Embryonic facial prominence (tissue), 1 donor: ENCODE measurements around the gene PRG3.
"Not testable (repeated sequence)": the region's sequence is repeated elsewhere in the genome, so short reads cannot be mapped to it uniquely, and the experiment has no call there.

ENCODE experiments used
- DNase-seq: peaks from one replicate; pipeline ENCODE4 v3.0.0-alpha.2; 2016; ENCODE audit errors: extremely low spot score

Gene PRG3

DNA sequence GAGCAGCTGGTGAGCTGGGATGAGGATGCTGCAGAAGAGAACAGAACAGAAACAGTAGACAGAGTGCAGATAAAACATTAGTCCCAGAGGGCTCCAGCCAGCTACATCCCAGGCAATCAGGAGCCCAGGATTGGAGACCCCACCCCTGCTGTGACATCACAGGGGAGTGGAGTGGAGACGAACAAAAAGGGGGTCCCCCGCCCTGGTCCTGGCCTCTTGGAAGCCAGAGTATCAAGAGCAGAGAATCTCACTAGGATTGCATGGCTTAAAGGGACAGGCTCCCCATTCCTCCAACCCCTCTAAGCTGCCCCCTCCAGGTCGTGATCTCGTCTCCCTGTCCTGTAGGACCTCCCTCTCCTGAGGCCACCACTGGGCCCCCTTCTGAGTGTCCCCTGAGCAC, 42.8 kb downstream of the PRG3 start, which contains the start of gene P2RX3:
Gene P2RX3 (plus strand): TSS at position 211 of the 400 bp plus-strand sequence. CDS start 199 bp downstream, outside the sequence.
- DNase-seq: no peak

DNA sequence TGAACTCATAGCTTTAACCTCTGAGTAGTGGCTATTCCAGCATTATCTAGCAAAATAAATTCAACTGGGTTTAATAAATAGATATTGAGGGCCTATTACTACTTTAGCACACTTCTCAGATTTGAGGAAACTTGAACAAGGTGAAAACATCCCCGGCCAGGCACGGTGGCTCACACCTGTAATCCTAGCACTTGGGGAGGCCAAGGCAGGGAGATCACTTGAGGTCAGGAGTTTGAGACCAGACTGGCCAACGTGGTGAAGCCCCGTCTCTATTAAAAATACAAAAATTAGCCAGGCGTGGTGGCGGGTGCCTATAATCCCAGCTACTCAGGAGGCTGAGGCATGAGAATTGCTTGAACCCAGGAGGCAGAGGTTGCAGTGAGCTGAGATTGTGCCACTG, 44.1 kb downstream of the PRG3 start:
- DNase-seq: not testable (repeated sequence)

DNA sequence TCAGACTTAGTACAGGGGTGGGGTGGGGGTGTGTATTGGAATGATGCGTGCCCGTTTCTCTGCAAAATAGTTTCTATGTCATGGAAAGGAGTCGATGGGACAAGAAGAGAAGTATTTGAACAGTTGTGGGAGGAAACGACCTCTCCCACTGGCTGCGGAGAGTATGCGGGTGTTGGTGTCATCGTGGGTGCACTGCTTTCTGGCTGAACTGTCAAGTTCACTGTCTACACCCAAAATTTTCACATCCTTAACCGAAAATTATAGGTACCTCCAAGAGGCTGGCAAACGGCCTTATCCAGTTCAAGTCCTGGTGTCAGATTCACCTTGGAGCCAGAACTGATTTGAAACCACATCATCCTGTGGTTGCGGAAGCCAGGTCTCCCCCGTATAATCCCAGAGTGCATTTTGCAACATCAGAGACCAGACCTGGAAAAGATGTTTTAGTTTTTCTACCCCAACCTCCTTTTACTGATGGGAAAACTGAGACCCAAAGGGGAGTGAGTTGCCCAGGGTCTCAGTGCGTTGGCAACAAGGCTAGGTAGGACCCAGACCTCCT, 44.8 kb downstream of the PRG3 start:
- DNase-seq: no peak

DNA sequence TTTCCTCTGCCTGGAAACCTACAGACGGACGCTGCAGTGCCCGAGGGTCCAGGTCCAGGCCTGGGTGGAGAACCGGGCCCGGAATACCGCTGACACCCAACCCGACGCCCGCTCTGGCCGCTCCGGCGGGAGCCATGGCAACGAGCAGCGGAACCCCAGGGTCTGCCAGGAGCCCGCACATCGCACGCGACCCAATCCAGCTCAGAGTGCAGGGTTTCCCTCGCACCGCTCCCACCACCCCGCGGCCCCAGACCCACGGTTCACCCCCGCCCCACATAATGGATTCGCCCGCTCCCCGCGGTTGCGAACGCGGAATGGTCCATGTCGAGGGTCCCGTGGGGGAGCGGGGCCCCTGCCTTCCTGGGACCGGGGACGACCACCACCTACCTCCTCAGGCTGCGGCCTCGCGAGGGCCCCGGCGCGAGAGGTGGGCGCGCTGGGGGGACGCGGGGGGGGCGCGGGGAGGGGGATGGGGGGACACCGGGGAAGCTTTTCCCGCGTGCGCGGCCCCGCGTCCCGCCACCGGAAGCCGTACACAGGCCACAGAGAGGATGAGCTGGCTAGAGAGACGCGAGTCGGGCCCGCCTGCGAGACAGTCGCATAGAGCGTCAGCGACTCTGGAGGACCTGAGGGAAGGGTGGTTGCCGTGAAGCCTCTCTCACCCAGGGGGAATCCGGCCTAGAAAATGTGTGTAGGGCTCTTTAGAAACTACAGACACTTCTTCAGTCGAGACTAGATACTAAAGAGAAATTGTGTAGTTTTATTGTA, 45.4 kb downstream of the PRG3 start, which contains the start of gene SSRP1:
Gene SSRP1 (minus strand): TSS at position 550 of the 768 bp plus-strand sequence. CDS start 771 bp downstream, outside the sequence.
- peak; percentile 82 for DNase-seq

DNA sequence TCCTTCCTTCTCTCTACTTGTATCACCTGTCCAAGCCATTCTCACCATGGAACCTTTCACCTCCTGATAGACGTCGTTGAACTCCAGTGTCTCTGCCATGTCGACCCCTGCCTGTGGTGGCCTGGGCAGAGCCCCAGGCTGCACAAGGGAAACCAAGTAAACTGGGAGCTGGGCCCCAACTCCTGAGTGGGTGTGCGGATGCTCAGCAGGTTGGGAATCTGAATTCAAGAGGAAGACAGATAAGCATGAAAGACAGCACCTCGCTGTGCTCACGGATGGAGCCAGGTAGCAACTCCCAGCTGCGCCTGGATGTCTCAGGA, 46.0 kb downstream of the PRG3 start:
- DNase-seq: no peak

DNA sequence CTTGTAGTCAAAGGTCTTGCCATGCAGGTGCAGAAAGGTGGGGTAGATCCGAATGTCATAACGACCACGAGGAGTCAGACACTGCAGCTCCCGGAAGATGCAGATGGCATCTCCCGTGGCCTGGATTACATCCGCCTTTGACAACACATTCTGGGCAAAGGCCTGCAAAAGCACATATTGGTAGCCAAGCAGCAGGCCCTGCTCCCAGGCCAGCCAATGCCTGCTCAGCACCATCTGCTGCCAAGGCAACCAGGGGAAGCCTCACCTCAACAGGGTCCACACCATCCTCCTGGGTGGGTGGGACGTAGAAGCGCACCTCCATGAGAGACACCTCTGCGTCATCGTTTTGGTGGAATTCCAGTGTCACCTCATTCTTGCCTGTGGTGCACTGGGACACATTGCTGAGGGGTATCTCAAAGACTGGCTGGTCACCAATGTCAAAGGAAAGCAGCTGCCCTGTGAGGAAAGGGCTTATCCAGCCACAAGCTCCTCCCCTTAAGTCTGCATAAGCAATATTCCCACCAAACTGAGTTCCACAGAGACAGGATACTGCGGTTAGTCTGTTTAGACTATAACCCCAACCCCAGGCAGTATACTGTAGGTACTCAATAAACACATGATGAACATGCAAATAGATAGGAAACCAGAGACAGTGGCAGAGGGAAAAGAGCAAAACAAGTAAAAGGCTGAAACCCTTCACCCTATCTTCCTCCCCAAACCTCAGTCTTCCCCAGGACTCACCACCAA, 48.1 kb downstream of the PRG3 start:
- no peak for DNase-seq

DNA sequence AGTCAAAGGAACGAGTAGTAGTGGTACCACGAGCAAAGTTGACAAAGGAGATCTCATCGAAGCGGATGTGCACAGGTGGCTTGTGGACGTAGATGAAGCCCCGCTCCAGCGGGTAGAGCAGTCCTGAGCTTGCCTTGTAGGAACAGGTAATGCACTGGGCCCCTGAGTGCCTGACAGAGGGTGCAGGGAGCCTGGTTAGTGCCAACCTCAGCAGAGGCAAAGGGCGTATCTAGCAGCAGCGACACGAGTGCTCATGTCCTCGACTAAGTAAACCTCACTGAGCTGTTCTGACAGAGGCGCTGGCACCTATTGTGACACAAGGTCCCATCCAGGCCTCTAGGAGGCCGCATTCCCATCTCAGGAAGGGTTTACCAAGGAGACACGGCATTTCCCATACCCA, 49.2 kb downstream of the PRG3 start:
- DNase-seq: no peak

DNA sequence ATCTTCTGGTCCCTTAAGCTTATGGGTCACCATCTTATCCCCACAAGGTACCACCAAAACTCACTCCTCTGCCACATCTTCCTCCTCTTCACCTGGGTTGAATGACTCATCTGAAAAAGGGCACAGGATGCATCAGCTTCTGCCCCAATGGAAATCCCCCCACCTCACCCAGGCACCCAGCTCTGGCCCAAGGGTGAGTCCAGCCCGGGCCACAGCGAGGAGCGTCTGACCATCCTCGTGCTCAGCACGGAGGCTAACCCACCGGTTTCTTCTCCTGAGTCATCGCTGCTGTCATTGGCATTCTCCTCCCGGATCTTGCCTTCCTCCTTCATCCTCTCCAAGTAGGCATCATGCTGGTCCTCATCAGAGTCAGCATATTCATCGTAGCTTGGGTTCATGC, 50.9 kb downstream of the PRG3 start:
- DNase-seq: no peak

DNA sequence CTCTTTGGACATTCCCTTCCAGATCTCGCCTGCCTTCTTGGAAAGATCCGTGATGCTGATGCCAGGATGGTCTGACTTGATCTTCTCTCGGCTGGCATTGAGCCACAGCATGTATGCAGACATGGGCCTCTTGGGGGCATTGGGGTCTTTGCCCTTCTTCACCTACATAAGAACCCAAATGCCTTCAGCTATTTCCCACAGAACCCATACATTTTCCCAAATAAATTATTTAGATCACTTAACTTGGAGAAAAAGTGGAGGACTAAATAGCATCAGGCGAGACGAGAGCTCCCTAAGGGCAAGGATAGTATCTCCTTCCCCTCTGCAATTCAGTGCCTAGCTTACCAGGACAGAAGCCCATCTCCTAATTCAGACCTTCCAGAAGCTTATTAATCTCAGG, 53.2 kb downstream of the PRG3 start:
- no peak for DNase-seq
